ENCODE measurements around the gene IMPA2.
"Not testable (repeated sequence)": the region's sequence is repeated elsewhere in the genome, so short reads cannot be mapped to it uniquely, and the experiment has no call there.

IMPA2 gene

GRCh38 chr18:12067671-12068070, 86.4 kb downstream of the IMPA2 start:
- Histone ChIP-seq H4K20me1 (ENCODE audit: insufficient read depth, low read length) (no peaks in the 10 kb centered on the region), H3K79me2 (ENCODE audit: low read length) (no peaks in the 10 kb centered on the region), H3K4me2 (ENCODE audit: low read length) (no peak overlapping the region), H3K9ac (ENCODE audit: low read length) (no peak overlapping the region), H2AFZ (ENCODE audit: low read depth, low read length) (no peak overlapping the region), H3K27me3 (ENCODE audit: low read depth, low read length) (0 out of 2 replicates have a peak, but pooled peaks cover 3% of the 10 kb centered on the region), H3K36me3 (replicated peaks; ENCODE audit: low read depth, low read length) (no peaks in the 10 kb centered on the region), H3K9me3 (ENCODE audit: insufficient read depth, low read length) (no peaks in the 10 kb centered on the region), H3K4me1 (ENCODE audit: low read length) (no peaks in the 10 kb centered on the region), H3K27ac (ENCODE audit: low read length) (no peak overlapping the region), H3K4me3 (ENCODE audit: low read length) (no peak overlapping the region)
- TF ChIP-seq, protein P1, sequence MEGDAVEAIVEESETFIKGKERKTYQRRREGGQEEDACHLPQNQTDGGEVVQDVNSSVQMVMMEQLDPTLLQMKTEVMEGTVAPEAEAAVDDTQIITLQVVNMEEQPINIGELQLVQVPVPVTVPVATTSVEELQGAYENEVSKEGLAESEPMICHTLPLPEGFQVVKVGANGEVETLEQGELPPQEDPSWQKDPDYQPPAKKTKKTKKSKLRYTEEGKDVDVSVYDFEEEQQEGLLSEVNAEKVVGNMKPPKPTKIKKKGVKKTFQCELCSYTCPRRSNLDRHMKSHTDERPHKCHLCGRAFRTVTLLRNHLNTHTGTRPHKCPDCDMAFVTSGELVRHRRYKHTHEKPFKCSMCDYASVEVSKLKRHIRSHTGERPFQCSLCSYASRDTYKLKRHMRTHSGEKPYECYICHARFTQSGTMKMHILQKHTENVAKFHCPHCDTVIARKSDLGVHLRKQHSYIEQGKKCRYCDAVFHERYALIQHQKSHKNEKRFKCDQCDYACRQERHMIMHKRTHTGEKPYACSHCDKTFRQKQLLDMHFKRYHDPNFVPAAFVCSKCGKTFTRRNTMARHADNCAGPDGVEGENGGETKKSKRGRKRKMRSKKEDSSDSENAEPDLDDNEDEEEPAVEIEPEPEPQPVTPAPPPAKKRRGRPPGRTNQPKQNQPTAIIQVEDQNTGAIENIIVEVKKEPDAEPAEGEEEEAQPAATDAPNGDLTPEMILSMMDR (IDR thresholded peaks at IDR 0.05; ENCODE audit: low read depth, low read length) = no peak
- no peak for TF ChIP-seq EZH2phosphoT487 (IDR thresholded peaks at IDR 0.05; ENCODE audit: low read depth)

- not testable (repeated sequence) for H4K20me1 ChIP-seq (ENCODE audit: insufficient read depth, low read length); H3K4me3 ChIP-seq (ENCODE audit: low read length); H3K4me1 ChIP-seq (ENCODE audit: low read length); H3K27me3 ChIP-seq (ENCODE audit: low read depth, low read length); H2AFZ ChIP-seq (ENCODE audit: low read depth, low read length); H3K79me2 ChIP-seq (ENCODE audit: low read length); H3K36me3 ChIP-seq (replicated peaks; ENCODE audit: low read depth, low read length); H3K9ac ChIP-seq (ENCODE audit: low read length); H3K27ac ChIP-seq (ENCODE audit: low read length); H3K9me3 ChIP-seq (ENCODE audit: insufficient read depth, low read length); H3K4me2 ChIP-seq (ENCODE audit: low read length)
Measured at GRCh38 chr18:12068316-12068949, 87.1 kb downstream of the IMPA2 start.

GRCh38 chr18:12068950-12069320, 87.6 kb downstream of the IMPA2 start:
- Histone ChIP-seq H3K36me3 (replicated peaks; ENCODE audit: low read depth, low read length) (no peaks in the 10 kb centered on the region), H3K4me1 (ENCODE audit: low read length) (no peaks in the 10 kb centered on the region), H3K27ac (ENCODE audit: low read length) (no peak overlapping the region), H3K9me3 (ENCODE audit: insufficient read depth, low read length) (no peaks in the 10 kb centered on the region), H3K79me2 (ENCODE audit: low read length) (no peaks in the 10 kb centered on the region), H3K9ac (ENCODE audit: low read length) (no peak overlapping the region), H3K4me2 (ENCODE audit: low read length) (no peak overlapping the region), H3K27me3 (ENCODE audit: low read depth, low read length) (0 out of 2 replicates have a peak, but pooled peaks cover 3% of the 10 kb centered on the region), H2AFZ (ENCODE audit: low read depth, low read length) (no peak overlapping the region), H4K20me1 (ENCODE audit: insufficient read depth, low read length) (no peaks in the 10 kb centered on the region), H3K4me3 (ENCODE audit: low read length) (no peak overlapping the region)
- TF ChIP-seq, protein P1 (IDR thresholded peaks at IDR 0.05; ENCODE audit: low read depth, low read length) = no peak
- no peak for TF ChIP-seq EZH2phosphoT487 (IDR thresholded peaks at IDR 0.05; ENCODE audit: low read depth)

DNA sequence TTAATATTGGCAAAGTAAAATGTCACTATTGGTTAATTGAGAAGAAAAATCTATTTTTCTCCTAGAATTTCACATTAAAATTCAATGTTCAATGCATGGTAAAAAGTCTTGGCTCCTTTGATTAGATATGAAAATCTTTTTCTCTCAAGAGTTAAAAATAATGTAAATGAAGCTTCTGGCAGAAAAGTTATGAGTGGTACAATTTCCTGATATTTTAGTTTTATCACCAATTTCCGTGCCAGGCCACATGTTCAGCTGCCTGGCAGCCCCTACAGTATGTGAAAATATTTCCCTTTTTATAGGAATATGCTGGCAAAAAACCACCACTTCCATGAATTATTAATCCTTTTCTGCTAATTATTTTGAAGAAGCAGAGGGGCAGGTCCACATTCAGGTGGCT, 89.8 kb downstream of the IMPA2 start:
- not testable (repeated sequence) for H3K4me3 ChIP-seq (ENCODE audit: low read length); H3K9ac ChIP-seq (ENCODE audit: low read length); H3K4me1 ChIP-seq (ENCODE audit: low read length); H3K4me2 ChIP-seq (ENCODE audit: low read length); H3K9me3 ChIP-seq (ENCODE audit: insufficient read depth, low read length); H3K79me2 ChIP-seq (ENCODE audit: low read length); H3K27me3 ChIP-seq (ENCODE audit: low read depth, low read length); H3K36me3 ChIP-seq (replicated peaks; ENCODE audit: low read depth, low read length); H3K27ac ChIP-seq (ENCODE audit: low read length); H2AFZ ChIP-seq (ENCODE audit: low read depth, low read length); H4K20me1 ChIP-seq (ENCODE audit: insufficient read depth, low read length)

DNA sequence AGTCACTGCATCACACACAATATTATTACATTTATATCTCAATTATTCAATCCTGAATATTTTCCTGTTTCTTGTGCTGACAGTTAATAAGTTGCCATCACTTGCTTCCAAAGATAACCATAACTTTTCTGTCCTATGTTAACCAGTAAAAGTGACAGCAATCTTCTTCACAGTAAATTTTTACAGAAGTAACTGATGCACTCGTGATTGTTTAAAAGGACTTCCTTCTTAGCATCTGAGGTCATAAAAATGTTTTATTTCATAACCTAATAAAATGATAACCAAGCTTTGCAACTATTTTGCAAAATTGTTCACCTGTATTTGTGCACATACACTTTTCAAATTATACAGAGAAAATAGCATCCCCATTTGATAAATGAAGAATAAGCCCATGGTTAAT, 91.7 kb downstream of the IMPA2 start:
- Histone ChIP-seq H3K9ac (ENCODE audit: low read length) (no peak overlapping the region), H3K9me3 (ENCODE audit: insufficient read depth, low read length) (no peaks in the 10 kb centered on the region), H4K20me1 (ENCODE audit: insufficient read depth, low read length) (no peaks in the 10 kb centered on the region), H3K4me2 (ENCODE audit: low read length) (no peak overlapping the region), H3K4me1 (ENCODE audit: low read length) (no peaks in the 10 kb centered on the region), H3K27ac (ENCODE audit: low read length) (no peak overlapping the region), H2AFZ (ENCODE audit: low read depth, low read length) (no peak overlapping the region), H3K36me3 (replicated peaks; ENCODE audit: low read depth, low read length) (no peaks in the 10 kb centered on the region), H3K4me3 (ENCODE audit: low read length) (no peak overlapping the region), H3K27me3 (ENCODE audit: low read depth, low read length) (no peaks in the 10 kb centered on the region), H3K79me2 (ENCODE audit: low read length) (no peaks in the 10 kb centered on the region)
- no peak for TF ChIP-seq EZH2phosphoT487 (IDR thresholded peaks at IDR 0.05; ENCODE audit: low read depth)
- TF ChIP-seq, protein P1 (IDR thresholded peaks at IDR 0.05; ENCODE audit: low read depth, low read length) = no peak

All from OCI-LY3 (cell line).